K562 (cell line): Measurements from ENCODE around the gene AKT3. TPM values are rescaled to one million over a fixed set of nuclear protein-coding genes. Genes with fewer than 3 reads are reported as not detected.

ENCODE experiments used
- ATAC-seq: fragments of 200-7000 bp; cut with Tn5 transposase; 3 replicates; pipeline ENCODE4 v1.9.1; 2020; ENCODE audit warnings: moderate library complexity
- BruUV-seq: library from RNA; stranded (reverse); fragments of 400-500 nt; replicated peaks from 2 replicates; lab custom pipeline; 2021; lab: Mats Ljungman, UMichigan
- CTCF ChIA-PET: fragments of 300-600 bp; formaldehyde crosslinking; extraction: SDS; loops from one replicate; lab custom pipeline; 2021; ENCODE audit warnings: low intra/inter-chr PET ratio; lab: Yijun Ruan, JAX
- POLR2A ChIA-PET: fragments of 300-600, 350-650 bp; sonication (Branson Sonifier 250); formaldehyde crosslinking; extraction: SDS; loops from one replicate; lab custom pipeline; 2021; ENCODE audit warnings: antibody characterized with exemption, inconsistent platforms; lab: Yijun Ruan, JAX
- DNase-seq, 4 experiments: peaks; one replicate each; pipeline versions ENCODE4 v3.0.0 to v3.0.0-alpha.2; 2011 to 2018; ENCODE audit warnings: low spot score in 3 of 4, mixed read lengths in 3 of 4; ENCODE audit errors: extremely low read depth in 1 of 4
- FAIRE-seq: peaks from 2 replicates; lab custom pipeline; 2011; peaks lifted over from hg19 to GRCh38; lab: Jason Lieb, UNC
- H2AFZ ChIP-seq: 2 replicates; pipeline ENCODE4 v1.6.0; 2011; ENCODE audit warnings: low read depth, low read length, control low read depth, inconsistent platforms
- H3K27ac ChIP-seq: fragments of 200-600 bp; 3 replicates; pipeline ENCODE4 v1.8.0; 2011; ENCODE audit warnings: low read depth, mild to moderate bottlenecking, control low read depth, inconsistent platforms, low read length, moderate library complexity, mixed read lengths; ENCODE audit errors: extremely low read depth
- H3K27me3 ChIP-seq, 2 experiments: fragments of 300-600 bp in 1 of 2; 2 replicates in 1 of 2; 3 replicates in 1 of 2; pipeline versions ENCODE4 v1.6.0 to v1.8.0; 2011; ENCODE audit warnings: inconsistent platforms in 2 of 2, low read length in 2 of 2, mild to moderate bottlenecking in 1 of 2, mixed read lengths in 1 of 2, moderate library complexity in 1 of 2; ENCODE audit not compliant: control insufficient read depth in 2 of 2, insufficient read depth in 2 of 2
- H3K36me3 ChIP-seq: fragments of 300-600 bp; 3 replicates; pipeline ENCODE4 v1.8.0; 2011; ENCODE audit warnings: mild to moderate bottlenecking, low read length, inconsistent platforms; ENCODE audit not compliant: control insufficient read depth, insufficient read depth
- H3K4me1 ChIP-seq, 2 experiments: fragments of 200-600 bp in 1 of 2; replicated peaks in 1 of 2; 2 replicates in 1 of 2; 3 replicates in 1 of 2; pipeline versions ENCODE4 v1.5.1 to v1.8.0; 2011; ENCODE audit warnings: inconsistent platforms in 2 of 2, low read length in 2 of 2, mild to moderate bottlenecking in 1 of 2, mixed read lengths in 1 of 2, moderate library complexity in 1 of 2; ENCODE audit not compliant: control insufficient read depth in 2 of 2, insufficient read depth in 2 of 2
- H3K4me2 ChIP-seq: 2 replicates; pipeline ENCODE4 v1.6.1; 2011; ENCODE audit warnings: low read length, control low read depth, inconsistent platforms, mixed read lengths; ENCODE audit not compliant: insufficient read depth
- H3K4me3 ChIP-seq: fragments of 200-600 bp; sonication (generic), shearing (Covaris generic); 2 replicates; pipeline ENCODE4 v1.5.1; 2016; ENCODE audit warnings: control low read depth, inconsistent platforms
- H3K79me2 ChIP-seq: fragments of 200-600 bp; 3 replicates; pipeline ENCODE4 v1.8.0; 2011; ENCODE audit warnings: low read length, inconsistent platforms; ENCODE audit not compliant: control insufficient read depth, insufficient read depth
- H3K9ac ChIP-seq, 2 experiments: 2 replicates each; pipeline versions ENCODE4 v1.6.0 to v1.6.1; 2011; ENCODE audit warnings: low read depth in 2 of 2, low read length in 2 of 2, control low read depth in 1 of 2, inconsistent platforms in 1 of 2, mild to moderate bottlenecking in 1 of 2, mixed read lengths in 1 of 2; ENCODE audit not compliant: insufficient read depth in 1 of 2
- H3K9me1 ChIP-seq: one replicate; pipeline ENCODE4 v1.6.0; 2011; ENCODE audit warnings: inconsistent platforms, mild to moderate bottlenecking, low read length, moderate library complexity; ENCODE audit not compliant: control insufficient read depth, insufficient read depth
- H3K9me3 ChIP-seq: replicated peaks from 2 replicates; pipeline ENCODE4 v1.5.1; 2011; ENCODE audit warnings: low read depth, low read length, inconsistent platforms; ENCODE audit not compliant: control insufficient read depth, insufficient read depth
- H4K20me1 ChIP-seq: replicated peaks from 2 replicates; pipeline ENCODE4 v1.6.1; 2011; ENCODE audit warnings: low read length, inconsistent platforms, mixed read lengths; ENCODE audit not compliant: control insufficient read depth, insufficient read depth
- JUNB ChIP-seq: fragments of 450-650 bp; formaldehyde crosslinking; conservative IDR thresholded peaks from 2 replicates; pipeline ENCODE4 v1.4.0; 2020; ENCODE audit warnings: mild to moderate bottlenecking
- SMAD2 ChIP-seq: fragments of 150-350 bp; IDR thresholded peaks from 2 replicates; pipeline ENCODE4 v1.6.1; 2014; ENCODE audit warnings: low read depth, mild to moderate bottlenecking, low read length
- WGBS: fragments of 100-300 bp; shearing (Covaris generic); methylation state at CpG from one replicate; pipeline ENCODE4 v1.1.6; 2016; ENCODE audit warnings: low coverage, mixed read lengths; ENCODE audit not compliant: insufficient coverage; ENCODE audit errors: missing lambda C conversion rate; 5-methylcytosine and 5-hydroxymethylcytosine counted together
- in situ Hi-C: fragments of 300-500 bp; cut with MboI; formaldehyde crosslinking; loops from 4 replicates; pipeline ENCODE4 v1.15.0; 2018; ENCODE audit warnings: inconsistent platforms, mixed read lengths
- intact Hi-C: fragments of 100-400 bp; cut with micrococcal nuclease; formaldehyde crosslinking; loops from 2 replicates; pipeline ENCODE4 v1.14.2; 2022
- polyA plus RNA-seq, 8 experiments: library from polyadenylated mRNA; depleted of rRNA in 4 of 8; stranded (reverse) in 5 of 8; unstranded in 3 of 8; fragments of >200 nt; fragmentation: Nextera tagmentation in 2 of 8; fragmentation: Illumina TruSeq in 1 of 8; extraction: Ambion mirVana in 2 of 8; extraction: Trizol in 1 of 8; gene quantifications; 2 replicates each; pipeline versions ENCODE4 v1.2.1 to v1.2.3, GENCODE V29; 2011 to 2014; ENCODE audit warnings: inconsistent platforms in 1 of 8, missing spikeins in 1 of 8
- total RNA-seq, 7 experiments: library from RNA; depleted of rRNA in 6 of 7; stranded (reverse); fragments of >200 nt in 6 of 7; fragmentation: Illumina TruSeq in 2 of 7; extraction: Trizol in 2 of 7; gene quantifications; 2 replicates each; pipeline versions ENCODE4 v1.2.1 to v1.2.3, GENCODE V29; 2011 to 2021; ENCODE audit warnings: low replicate concordance in 1 of 7
- TF ChIP-seq, protein P1 (sequence below), 2 experiments: fragments of 450-650 bp; formaldehyde crosslinking in 1 of 2; IDR thresholded peaks; 2 replicates each; pipeline versions ENCODE4 v1.4.0 to v1.6.1; 2014 to 2020; ENCODE audit warnings: mild to moderate bottlenecking in 2 of 2, borderline replicate concordance in 1 of 2, low read depth in 1 of 2

The AKT3 gene
- total and polyA plus RNA-seq, 9 of the 15 experiments (the other 6 are each of a cell fraction or from before 2014, with no cell fraction given): 0.04 to 0.54 (median 0.18) TPM; not detected in 1

DNA sequence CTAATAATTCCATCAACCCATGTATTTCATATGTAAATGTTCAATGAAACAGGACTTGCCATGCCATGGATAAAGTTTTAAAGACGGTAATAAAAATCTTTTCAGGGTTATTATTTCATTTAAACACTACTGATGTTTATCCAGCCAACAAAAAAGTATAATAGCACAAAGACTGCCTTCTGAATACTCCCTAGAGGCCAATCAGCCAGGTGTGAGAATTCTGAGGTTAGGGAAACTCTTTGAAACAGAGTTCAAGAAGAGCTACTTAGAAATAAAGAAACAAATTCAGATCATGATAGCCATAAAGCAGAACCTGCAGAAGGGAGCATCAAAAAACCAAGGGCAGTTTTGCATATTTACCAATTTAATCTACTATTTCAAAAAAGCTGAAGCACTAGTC, 48.7 kb downstream of the AKT3 start:
- ATAC-seq (no peak), FAIRE-seq (no peak), DNase-seq (no peak)
- H3K4me1 ChIP-seq: no peaks in the 10 kb centered on the region
- H3K79me2 ChIP-seq: no peaks in the 10 kb centered on the region
- H3K4me3 ChIP-seq: no peak overlapping the region
- ChIA-PET CTCF (no interaction called here), POLR2A (no interaction called here)
- WGBS: 0% methylated on average over 1 of the region's 1 CpG
- H3K27ac ChIP-seq: no peak overlapping the region
- no peaks in the 10 kb centered on the region for H3K9me1 ChIP-seq
- intact Hi-C loops: no loop called here
- in situ Hi-C loops: no loop called here
- no peaks in the 10 kb centered on the region for H3K27me3 ChIP-seq
- no peaks in the 10 kb centered on the region for H3K9me3 ChIP-seq
- TF ChIP-seq, protein P1, sequence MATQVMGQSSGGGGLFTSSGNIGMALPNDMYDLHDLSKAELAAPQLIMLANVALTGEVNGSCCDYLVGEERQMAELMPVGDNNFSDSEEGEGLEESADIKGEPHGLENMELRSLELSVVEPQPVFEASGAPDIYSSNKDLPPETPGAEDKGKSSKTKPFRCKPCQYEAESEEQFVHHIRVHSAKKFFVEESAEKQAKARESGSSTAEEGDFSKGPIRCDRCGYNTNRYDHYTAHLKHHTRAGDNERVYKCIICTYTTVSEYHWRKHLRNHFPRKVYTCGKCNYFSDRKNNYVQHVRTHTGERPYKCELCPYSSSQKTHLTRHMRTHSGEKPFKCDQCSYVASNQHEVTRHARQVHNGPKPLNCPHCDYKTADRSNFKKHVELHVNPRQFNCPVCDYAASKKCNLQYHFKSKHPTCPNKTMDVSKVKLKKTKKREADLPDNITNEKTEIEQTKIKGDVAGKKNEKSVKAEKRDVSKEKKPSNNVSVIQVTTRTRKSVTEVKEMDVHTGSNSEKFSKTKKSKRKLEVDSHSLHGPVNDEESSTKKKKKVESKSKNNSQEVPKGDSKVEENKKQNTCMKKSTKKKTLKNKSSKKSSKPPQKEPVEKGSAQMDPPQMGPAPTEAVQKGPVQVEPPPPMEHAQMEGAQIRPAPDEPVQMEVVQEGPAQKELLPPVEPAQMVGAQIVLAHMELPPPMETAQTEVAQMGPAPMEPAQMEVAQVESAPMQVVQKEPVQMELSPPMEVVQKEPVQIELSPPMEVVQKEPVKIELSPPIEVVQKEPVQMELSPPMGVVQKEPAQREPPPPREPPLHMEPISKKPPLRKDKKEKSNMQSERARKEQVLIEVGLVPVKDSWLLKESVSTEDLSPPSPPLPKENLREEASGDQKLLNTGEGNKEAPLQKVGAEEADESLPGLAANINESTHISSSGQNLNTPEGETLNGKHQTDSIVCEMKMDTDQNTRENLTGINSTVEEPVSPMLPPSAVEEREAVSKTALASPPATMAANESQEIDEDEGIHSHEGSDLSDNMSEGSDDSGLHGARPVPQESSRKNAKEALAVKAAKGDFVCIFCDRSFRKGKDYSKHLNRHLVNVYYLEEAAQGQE (IDR thresholded peaks at IDR 0.05; ENCODE audit: borderline replicate concordance): no peak
- TF ChIP-seq, protein P1 (CRISPR knock-in tag; IDR thresholded peaks at IDR 0.05; ENCODE audit: low read depth): no peak
- TF ChIP-seq SMAD2 (no peak), JUNB (CRISPR knock-in tag) (no peak)
- no peak overlapping the region for H2AFZ ChIP-seq
- no peak overlapping the region for H3K4me2 ChIP-seq
- BruUV-seq: no TSS peak
- H4K20me1 ChIP-seq: no peaks in the 10 kb centered on the region
- H3K9ac ChIP-seq: no peak overlapping the region
- H3K36me3 ChIP-seq: no peaks in the 10 kb centered on the region
